Fibroblast of skin of left biceps (primary cell): Measurements from ENCODE around the gene FNDC3A.
"Not testable (repeated sequence)": the region's sequence is repeated elsewhere in the genome, so short reads cannot be mapped to it uniquely, and the experiment has no call there.

Experiments
- DNase-seq, 2 experiments: peaks; one replicate each; pipeline ENCODE4 v3.0.0-alpha.2; 2013; ENCODE audit warnings: low read depth in 2 of 2

Gene FNDC3A

GRCh38 chr13:49140910-49141611, 165.3 kb downstream of the FNDC3A start:
- no peak for DNase-seq

GRCh38 chr13:49146950-49147355, 171.2 kb downstream of the FNDC3A start:
- DNase-seq, result no peak

GRCh38 chr13:49148405-49148804, 172.7 kb downstream of the FNDC3A start:
- DNase-seq, result no peak

- not testable (repeated sequence) for DNase-seq
These were observed 182.4 kb downstream of the FNDC3A start for GRCh38 chr13:49157955-49158584.

- not testable (repeated sequence) for DNase-seq
These were observed 187.4 kb downstream of the FNDC3A start for GRCh38 chr13:49163162-49163561.

- no peak for DNase-seq
These were observed 189.0 kb downstream of the FNDC3A start for GRCh38 chr13:49164712-49165111.

GRCh38 chr13:49165798-49166752, 190.4 kb downstream of the FNDC3A start:
- no peak for DNase-seq

- no peak for DNase-seq
These were observed 195.6 kb downstream of the FNDC3A start for GRCh38 chr13:49171359-49171758.

- DNase-seq, result no peak
These were observed 208.1 kb downstream of the FNDC3A start for GRCh38 chr13:49183672-49184325.

- no peak for DNase-seq
These were observed 208.9 kb downstream of the FNDC3A start for GRCh38 chr13:49184621-49185020.

- DNase-seq, result no peak
These were observed 209.6 kb downstream of the FNDC3A start for GRCh38 chr13:49185264-49185663.

GRCh38 chr13:49190901-49191300, 215.2 kb downstream of the FNDC3A start:
- no peak for DNase-seq

- DNase-seq, result no peak
These were observed 230.9 kb downstream of the FNDC3A start for GRCh38 chr13:49206641-49207040.

GRCh38 chr13:49208619-49209018, 232.9 kb downstream of the FNDC3A start:
- no peak for DNase-seq

GRCh38 chr13:49210114-49210513, 234.4 kb downstream of the FNDC3A start:
- no peak for DNase-seq

GRCh38 chr13:49210669-49211068, 235.0 kb downstream of the FNDC3A start:
- no peak for DNase-seq

- DNase-seq, result no peak
These were observed 237.8 kb downstream of the FNDC3A start for GRCh38 chr13:49213539-49213938.

- no peak for DNase-seq
These were observed 238.5 kb downstream of the FNDC3A start for GRCh38 chr13:49213997-49214916.

GRCh38 chr13:49214917-49215376, 239.2 kb downstream of the FNDC3A start:
- no peak for DNase-seq

- no peak for DNase-seq
These were observed 240.6 kb downstream of the FNDC3A start for GRCh38 chr13:49216334-49216733.
